NCI-H69 (cell line): ENCODE data around the gene TAPBPL.
"Not testable (repeated sequence)": the region's sequence is repeated elsewhere in the genome, so short reads cannot be mapped to it uniquely, and the experiment has no call there.

Experiments
- DNase-seq: peaks from one replicate; lab custom pipeline; 2025; lab: John Stamatoyannopoulos, UW

Gene TAPBPL

DNA sequence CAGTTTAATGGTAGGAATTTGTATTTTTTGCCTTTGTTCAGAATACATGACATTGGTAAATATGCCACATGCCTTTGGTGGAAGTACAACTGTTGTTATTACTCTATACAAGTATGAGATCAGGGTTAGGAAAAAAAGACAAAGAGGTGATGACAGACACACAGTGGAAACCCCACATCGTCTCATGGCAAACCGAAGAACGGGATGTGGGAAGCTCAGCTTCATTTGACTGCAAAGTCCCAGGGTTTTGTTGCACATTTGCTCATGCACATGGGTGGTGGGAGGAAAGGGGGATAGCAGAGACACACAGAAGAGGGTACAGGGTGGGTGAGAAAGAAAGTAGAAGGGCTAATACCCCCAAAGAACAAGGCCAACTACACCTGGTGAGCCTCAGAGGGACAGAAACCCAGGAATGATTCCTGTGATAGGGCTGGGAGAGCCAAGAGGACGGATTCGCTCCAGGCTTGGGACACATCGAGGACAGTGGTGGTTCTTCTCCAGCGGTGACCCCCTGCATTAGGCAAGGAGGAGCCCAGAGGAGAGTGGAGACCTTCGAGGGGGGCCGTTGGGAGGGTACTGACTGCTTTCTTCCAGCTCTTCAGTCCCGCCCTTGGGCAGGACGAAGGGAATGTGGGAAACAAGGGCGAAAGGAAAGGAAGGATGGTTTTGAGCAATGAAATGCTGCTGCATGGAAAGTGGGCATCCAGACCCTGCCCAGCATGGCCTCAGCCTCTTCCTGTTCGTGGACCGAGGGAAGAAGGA is 10.6 kb downstream of the TAPBPL start:
- no peak for DNase-seq

DNA sequence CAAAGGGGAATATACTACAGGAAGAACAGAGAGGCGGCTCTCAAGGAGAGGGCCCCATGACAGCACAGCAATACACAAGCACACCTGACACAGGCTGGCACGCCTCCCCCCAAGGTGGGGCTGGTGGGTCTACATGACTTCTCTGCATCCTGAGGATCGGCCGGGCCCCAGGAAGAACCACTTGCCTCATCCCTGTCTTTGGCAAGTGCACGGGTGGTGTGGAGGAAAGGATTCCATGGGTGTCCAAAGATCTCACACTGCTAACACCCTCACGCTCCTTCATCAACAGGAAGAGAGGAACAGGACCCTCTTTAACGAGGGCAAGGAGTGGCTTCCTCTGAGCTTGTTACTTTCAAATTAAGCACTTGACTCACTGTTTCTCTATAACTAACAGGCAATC is 11.4 kb downstream of the TAPBPL start:
- no peak for DNase-seq

DNA sequence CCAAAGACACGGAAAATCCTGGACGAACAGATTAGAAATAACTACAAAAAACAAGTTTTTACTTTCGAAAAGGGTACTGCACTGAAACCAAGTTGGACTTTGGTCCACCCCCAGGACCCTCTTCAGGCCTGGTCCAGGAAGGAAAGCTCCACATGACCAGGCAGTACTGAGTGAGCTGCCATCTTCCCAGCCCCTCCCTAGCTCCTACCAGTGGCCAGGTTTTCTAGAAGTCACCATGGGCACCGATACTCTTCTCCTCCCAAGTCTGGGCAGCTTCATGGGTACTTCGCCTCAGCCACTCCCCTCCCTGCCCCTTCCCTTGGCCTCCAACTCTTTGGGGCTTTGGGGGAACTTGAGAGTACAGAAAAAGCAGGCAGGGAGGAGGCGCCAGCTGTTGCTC is 12.0 kb downstream of the TAPBPL start:
- no peak for DNase-seq

DNA sequence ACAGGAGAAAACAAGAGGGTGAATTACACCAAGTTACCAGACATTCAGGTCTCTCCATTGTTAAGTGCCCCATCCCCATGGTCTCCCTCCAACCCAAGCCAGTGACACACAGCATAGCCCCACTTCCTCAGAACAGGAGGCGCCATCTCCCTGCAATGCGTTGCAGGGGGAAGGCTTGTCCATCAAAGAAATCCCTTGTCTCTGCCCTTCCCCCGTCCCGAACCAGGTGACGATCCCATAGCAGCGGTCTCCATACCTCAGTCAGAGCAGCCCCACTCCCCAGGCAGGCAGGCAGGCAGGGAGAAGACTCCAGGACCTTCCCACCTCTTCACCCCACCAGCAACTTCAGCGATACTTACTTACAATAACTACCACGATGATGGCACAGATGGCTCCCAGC is 12.7 kb downstream of the TAPBPL start:
- DNase-seq, result no peak

DNA sequence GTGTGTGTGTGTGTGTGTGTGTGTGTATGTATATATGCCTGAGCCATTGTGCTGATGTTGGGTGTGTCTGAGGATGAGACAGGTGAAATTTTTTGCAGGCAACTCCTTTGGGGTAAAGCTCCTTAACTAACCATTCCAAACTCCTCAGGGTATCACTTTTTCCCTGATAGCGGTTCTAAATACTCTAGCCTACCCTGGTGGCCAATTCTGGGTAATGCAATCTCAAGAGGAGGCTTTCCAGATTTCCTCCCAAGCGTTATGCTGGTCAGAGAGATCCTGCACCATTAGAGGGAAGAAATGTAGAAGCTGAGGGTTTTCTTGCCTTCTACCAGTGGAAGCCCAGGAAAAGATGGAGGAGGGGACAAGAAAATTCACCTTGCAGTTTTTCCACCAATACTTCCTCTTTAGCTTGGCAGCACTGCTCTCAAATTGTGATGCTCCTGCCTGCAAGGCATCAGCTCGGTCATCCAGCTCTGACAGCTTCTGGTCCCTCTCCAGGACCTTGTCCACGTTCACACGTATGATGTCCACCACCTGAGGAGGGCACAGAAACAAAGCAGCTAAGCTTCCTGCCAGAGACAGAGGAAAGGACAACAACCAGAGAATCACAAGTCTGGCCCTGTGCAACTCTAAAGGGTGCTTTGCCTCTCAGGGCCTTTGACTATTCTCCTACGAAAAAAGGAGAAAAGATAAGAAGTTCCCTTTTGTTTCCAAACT is 13.8 kb downstream of the TAPBPL start:
- peak; percentile 80 for DNase-seq

DNA sequence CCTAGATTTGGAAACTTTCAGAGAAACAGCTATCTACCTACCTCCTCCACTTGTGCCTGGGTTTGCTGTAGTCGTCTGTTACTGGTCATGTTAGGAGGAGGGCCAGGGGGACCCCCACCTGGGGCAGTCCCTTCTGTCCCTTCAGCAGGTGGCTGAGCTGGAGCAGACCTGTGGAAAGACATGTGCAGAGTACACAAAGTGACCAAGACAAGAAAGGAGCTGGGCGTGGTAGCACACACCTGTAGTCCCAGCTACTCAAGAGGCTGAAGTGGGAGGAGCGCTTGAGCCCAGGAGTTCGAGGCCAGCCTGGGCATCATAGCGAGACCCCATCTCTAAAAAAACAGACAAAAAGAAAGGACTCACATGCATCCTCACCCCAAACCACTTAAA is 14.3 kb downstream of the TAPBPL start:
- DNase-seq, result no peak

DNA sequence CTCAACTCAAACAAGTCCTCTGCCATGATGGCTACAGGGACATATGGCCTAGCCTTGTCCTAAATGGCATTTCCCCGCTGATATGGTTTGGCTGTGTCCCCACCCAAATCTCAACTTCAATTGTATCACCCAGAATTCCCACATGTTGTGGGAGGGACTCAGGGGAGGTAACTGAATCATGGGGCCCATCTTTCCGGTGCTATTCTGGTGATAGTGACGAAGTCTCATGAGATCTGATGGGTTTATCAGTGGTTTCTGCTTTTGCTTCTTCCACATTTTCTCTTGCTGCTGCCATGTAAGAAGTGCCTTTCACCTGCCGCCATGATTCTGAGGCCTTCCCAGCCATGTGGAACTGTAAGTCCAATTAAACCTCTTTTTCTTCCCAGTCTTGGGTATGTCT is 14.9 kb downstream of the TAPBPL start:
- DNase-seq, result not testable (repeated sequence)

DNA sequence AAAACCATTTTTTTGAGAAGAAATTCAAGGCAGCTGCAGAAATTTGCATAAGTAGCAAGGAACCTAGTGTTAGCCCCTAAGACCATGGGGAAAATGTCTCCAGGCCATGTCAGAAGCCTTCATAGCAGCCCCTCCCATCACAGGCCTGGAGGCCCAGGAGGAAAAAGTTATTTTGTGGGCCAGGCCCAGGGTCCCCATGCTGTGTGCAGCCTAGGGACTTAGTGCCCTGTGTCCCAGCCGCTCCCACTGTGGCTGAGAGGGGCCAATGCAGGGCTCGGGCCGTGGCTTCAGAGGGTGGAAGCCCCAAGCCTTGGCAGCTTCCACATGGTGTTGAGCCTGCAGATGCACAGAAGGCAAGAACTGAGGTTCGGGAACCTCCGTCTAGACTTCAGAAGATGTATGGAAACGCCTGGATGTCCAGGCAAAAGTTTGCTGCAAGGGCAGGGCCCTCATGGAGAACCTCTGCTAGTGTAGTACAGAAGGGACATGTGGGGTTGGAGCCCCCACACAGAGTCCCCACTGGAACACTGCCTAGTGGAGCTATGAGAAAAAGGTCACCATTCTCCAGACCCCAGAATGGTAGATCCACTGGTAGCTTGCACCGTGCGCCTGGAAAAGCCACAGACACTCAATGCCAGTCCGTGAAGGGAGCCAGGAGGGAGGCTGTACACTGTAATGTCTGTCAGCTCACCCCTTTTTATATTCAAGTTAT is 15.9 kb downstream of the TAPBPL start:
- not testable (repeated sequence) for DNase-seq

DNA sequence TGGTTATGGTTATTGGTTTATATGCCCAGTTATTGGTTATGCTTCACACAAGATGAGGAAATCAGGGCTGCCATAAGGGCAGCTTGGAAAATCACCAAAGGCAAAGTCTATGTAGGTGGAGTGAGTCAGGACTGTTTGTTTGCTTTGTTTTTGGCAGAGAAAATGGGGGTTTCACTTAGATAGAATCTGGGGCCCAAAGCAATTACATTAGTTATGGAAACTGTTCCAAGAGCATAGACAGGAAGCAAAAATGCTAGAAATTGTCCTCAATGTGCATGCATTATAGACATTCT is 16.4 kb downstream of the TAPBPL start:
- DNase-seq, result no peak

DNA sequence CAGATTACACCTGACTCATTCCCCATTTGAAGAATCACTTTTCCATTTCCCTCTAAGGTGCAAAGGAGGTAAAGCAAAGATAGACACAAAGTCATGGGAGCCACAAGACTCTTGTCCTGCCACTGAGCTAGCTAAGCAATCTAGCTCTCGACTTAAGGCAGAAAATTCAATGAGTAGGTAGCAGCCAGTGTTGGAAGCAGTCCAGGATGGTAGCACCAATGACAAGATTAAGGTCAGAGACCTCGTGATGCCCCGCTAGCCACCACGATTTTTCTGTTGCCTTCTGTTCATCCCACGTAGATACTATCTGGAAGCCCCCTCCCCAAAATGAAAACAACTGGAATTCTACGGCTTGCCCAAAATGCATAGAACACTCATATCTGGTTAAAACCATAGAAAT is 17.2 kb downstream of the TAPBPL start:
- DNase-seq, result no peak

DNA sequence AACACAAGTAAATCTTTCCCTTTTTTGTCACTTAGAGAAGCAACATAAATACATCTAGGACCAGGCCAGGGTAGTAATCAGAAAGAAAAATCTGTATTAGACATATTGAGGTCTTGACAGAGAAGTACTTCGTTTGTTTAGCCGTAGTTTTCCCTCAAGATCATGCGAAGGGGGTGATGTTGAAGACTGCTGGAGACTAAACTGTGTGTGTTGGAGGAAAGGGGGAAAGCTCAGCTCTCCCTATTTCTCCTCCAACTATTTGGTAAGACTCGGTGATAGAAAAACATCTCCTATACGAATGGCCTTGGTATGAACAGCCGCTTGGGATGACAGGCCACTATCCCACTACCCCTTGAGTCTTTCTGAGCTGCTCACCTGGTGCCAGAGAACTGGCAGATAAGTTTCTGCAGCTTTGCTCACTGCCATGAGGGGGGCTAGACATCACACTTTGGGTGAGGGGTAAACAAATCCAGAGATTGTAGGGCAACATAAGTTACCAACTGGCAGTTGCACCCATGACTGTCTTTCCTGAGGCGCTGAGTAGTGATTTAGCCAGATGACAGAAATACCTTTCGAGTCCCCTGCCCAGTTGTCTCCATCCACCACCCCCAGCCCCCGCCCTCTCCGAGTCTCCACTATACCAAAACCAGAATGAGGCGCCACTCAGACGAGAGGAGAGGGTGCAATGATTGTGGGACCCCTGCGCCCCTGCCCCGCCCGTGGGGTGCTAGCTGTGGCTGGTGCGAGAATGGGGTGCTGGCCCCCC is 17.9 kb downstream of the TAPBPL start:
- no peak for DNase-seq

DNA sequence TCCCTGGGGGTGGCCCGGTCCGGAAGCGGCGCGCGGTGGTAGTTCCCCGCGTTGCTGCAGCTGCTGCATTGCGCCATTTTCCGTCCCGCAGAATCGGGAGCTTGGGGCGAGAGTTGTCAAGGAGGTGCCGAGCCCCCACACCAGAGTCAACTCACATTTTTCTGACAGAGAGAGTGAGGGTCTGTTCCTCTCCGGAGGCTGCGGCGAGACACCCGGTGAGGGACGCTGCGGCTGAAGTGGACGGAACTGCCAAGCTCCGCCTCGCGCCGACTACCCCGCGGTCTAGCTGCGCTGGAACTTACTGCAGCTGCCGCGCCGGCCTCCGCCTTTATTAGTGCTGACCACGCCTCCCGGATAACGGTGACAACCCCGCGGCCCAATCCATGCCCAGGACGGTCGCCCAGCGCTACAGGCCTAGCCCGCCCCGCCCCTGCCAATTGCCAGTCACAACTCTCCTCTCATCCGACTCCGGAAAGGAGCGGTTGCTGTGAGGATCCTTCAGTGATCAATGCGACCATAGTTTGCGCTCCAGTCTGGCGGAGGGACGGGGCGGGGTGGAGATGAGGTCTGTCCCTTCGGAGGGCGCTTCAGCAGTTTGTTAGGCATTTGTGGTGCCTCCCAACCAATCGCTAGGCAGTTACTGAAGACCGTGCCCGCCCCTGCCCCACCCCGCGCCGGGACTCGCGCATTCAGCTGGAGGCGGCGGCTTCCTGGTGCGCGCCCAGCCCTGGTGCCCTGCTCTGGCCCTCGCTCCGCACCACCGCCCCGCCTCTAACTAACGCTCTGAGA is 18.7 kb downstream of the TAPBPL start, which contains the start of gene VAMP1:
TSS of gene VAMP1 (minus strand) at position 303 of the 789 bp plus-strand sequence. CDS start at position 157, 146 bp downstream.
- peak; percentile 99 for DNase-seq

DNA sequence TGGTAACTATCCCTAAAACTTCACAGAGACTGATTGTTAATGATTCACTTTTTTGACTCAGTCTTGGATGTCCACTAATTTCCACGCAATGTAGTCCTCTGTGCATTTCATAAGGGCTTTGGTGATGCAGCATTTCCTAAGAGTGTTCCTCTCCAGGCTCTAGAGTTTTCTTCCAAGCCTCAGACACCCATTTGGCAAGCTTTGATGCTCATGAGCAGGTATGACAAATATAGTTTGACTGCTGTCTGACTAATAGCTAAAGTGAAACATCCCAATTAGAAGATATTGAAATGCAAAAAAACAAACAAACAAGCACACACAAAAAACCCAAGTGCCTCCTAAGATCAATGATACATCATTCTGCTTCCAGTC is 20.1 kb downstream of the TAPBPL start:
- DNase-seq, result no peak

DNA sequence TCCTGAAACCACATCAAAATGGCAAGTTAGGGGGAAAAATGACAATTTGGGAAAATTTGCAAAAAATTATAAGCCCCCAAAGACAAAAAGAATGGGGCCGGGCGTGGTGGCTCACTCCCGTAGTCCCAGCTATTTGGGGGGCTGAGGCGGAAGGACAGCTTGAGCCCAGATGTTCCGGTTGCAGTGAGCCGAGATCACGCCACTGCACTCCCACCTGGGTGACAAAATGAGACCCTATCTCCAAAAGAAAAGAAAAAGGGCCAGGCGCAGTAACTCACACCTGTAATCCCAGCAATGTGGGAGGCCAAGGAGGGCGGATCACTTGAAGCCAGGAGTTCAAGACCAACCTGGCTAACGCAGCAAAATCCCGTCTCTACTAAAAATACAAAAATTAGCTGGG is 20.6 kb downstream of the TAPBPL start:
- no peak for DNase-seq

DNA sequence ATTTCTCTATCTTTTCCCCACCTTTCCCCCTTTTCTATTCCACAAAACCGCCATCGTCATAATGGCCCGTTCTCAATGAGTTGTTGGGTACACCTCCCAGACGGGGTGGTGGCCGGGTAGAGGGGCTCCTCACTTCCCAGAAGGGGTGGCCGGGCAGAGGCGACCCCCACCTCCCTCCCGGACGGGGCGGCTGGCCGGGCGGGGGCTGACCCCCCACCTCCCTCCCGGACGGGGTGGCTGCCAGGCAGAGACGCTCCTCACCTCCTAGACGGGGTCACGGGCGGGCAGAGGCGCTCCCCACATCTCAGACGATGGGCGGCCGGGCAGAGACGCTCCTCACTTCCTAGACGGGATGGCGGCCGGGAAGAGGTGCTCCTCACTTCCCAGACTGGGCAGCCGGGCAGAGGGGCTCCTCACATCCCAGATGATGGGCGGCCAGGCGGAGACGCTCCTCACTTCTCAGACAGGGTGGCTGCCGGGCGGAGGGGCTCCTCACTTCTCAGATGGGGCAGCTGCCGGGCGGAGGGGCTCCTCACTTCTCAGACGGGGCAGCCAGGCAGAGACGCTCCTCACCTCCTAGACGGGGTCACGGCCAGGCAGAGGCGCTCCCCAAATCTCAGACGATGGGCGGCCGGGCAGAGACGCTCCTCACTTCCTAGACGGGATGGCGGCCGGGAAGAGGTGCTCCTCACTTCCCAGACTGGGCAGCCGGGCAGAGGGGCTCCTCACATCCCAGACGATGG is 23.6 kb downstream of the TAPBPL start:
- DNase-seq, result not testable (repeated sequence)

DNA sequence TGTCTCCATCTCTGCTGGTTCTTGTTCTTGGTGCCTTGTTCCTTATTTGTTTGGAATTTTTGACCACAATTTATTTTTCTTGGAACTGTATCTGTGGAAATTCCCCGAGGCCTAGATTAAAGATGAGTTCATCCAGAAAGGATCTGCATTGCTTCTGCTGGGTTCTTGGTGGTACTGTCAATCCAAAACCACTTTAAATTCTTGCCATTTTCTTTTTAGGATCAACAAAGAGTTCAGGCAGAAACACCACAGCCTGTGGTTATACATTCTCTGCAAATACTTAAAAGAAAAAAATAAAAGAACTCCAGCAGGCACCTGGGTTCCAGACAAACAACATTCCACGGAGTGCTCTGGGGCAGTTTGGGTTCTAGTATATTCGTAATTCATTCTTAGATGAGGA is 24.6 kb downstream of the TAPBPL start:
- no peak for DNase-seq

DNA sequence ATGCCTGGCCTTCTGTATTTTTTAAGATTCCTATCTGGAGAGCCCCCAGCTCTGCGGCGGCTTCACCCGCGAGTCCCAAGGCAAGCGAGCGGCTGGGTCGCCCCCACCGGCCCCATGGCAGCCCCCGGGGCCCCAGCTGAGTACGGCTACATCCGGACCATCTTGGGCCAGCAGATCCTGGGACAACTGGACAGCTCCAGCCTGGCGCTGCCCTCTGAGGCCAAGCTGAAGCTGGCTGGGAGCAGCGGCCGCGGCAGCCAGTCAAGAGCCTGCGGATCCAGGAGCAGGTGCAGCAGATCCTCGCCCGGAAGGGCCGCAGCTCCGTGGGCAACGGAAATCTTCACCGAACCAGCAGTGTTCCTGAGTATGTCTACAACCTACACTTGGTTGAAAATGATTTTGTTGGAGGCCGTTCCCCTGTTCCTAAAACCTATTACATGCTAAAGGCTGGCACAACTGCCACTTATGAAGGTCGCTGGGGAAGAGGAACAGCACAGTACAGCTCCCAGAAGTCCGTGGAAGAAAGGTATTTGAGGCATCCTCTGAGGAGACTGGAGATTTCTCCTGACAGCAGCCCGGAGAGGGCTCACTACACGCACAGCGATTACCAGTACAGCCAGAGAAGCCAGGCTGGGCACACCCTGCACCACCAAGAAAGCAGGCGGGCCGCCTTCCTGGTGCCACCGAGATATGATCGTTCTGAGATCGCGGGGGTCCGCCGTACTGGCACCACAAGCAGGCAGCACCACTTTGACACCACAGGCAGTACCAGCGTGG is 25.9 kb downstream of the TAPBPL start:
- not testable (repeated sequence) for DNase-seq

DNA sequence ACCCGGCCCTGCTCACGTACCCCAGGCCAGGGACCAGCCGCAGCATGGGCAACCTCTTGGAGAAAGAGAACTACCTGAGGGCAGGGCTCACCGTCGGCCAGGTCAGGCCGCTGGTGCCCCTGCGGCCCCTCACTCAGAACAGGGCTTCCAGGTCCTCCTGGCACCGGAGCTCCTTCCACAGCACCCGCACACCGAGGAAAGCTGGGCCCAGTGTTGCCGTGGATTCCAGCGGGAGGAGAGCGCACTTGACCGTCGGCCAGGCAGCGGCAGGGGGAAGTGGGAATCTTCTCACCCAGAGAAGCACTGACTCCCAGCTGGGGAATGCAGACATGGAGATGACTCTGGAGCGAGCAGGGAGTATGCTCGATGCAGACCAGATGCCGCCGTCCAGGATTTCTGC is 26.6 kb downstream of the TAPBPL start:
- no peak for DNase-seq

DNA sequence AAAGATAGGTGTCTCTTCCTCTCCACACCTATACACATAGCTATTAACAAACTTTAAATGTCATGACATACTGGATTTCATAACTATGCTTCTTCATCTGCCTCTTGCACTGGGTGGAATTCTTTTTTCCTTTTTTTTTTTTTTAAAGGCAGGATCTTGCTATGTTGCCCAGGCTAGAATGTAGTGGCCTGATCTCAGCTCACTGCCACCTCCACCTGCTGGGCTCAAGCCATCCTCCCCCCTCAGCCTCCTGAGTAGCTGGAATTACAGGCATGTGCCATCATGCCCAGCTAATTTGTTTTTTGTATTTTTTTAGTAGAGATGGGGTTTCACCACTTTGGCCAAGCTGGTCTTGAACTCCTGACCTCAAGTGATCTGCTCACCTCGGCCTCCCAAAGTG is 36.4 kb downstream of the TAPBPL start:
- no peak for DNase-seq

DNA sequence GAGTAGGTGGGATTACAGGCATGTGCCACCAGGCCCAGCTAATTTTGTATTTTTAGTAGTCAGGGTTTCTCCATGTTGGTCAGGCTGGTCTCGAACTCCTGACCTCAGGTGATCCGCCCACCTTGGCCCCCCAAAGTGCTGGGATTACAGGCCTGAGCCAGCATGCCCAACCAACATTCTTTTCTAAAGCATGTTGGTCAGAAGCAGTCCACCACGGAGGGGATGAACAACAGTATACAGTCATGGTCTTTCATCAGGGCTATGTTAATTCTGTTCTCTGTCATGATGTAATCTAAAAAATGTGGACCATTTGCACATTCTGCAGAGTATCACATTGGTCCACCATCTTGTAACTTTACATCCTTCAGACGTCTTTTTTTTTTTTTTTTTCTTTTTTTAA is 37.6 kb downstream of the TAPBPL start:
- DNase-seq, result no peak
